MM.1S (cell line): Measurements from ENCODE around the gene SYP.

Source experiments
- DNase-seq: peaks from one replicate; pipeline ENCODE4 v3.0.0-alpha.2; 2015
- H2AFZ ChIP-seq: fragments of 300-600 bp; sonication (generic); 2 replicates; pipeline ENCODE4 v1.6.0; 2016; ENCODE audit warnings: antibody characterized with exemption, low read length
- H3F3A ChIP-seq: fragments of 300-600 bp; sonication (generic); 2 replicates; pipeline ENCODE4 v1.6.1; 2016; ENCODE audit warnings: mild to moderate bottlenecking, antibody characterized with exemption, low read length, moderate library complexity, mixed read lengths; ENCODE audit not compliant: insufficient read depth
- H3K27ac ChIP-seq: fragments of 300-600 bp; sonication (generic); 2 replicates; pipeline ENCODE4 v1.5.1; 2016; ENCODE audit warnings: mild to moderate bottlenecking, low read length
- H3K27me3 ChIP-seq: fragments of 300-600 bp; sonication (generic); replicated peaks from 2 replicates; pipeline ENCODE4 v1.6.0; 2016; ENCODE audit warnings: low read length; ENCODE audit not compliant: insufficient read depth
- H3K36me3 ChIP-seq: fragments of 300-600 bp; sonication (generic); replicated peaks from 2 replicates; pipeline ENCODE4 v1.6.1; 2016; ENCODE audit warnings: mild to moderate bottlenecking, low read length, mixed read lengths; ENCODE audit not compliant: insufficient read depth
- H3K4me1 ChIP-seq: fragments of 300-600 bp; sonication (generic); 2 replicates; pipeline ENCODE4 v1.6.1; 2016; ENCODE audit warnings: low read length, mixed read lengths
- H3K4me2 ChIP-seq: fragments of 300-600 bp; sonication (generic); 2 replicates; pipeline ENCODE4 v1.6.0; 2016; ENCODE audit warnings: low read depth, low read length
- H3K4me3 ChIP-seq: fragments of 300-600 bp; sonication (generic); 2 replicates; pipeline ENCODE4 v1.5.1; 2016; ENCODE audit warnings: low read length, mixed read lengths
- H3K79me2 ChIP-seq: fragments of 300-600 bp; sonication (generic); 2 replicates; pipeline ENCODE4 v1.6.1; 2016; ENCODE audit warnings: mixed run types, low read length, mixed read lengths
- H3K9ac ChIP-seq: fragments of 300-600 bp; sonication (generic); 2 replicates; pipeline ENCODE4 v1.6.1; 2016; ENCODE audit warnings: low read length, mixed read lengths
- H3K9me2 ChIP-seq: fragments of 300-600 bp; sonication (generic); replicated peaks from 2 replicates; pipeline ENCODE4 v1.6.1; 2016; ENCODE audit warnings: mild to moderate bottlenecking, low read length, mixed read lengths; ENCODE audit not compliant: insufficient read depth
- H3K9me3 ChIP-seq: fragments of 300-600 bp; sonication (generic); replicated peaks from 2 replicates; pipeline ENCODE4 v1.6.1; 2016; ENCODE audit warnings: mild to moderate bottlenecking, low read length, mixed read lengths; ENCODE audit not compliant: insufficient read depth
- H4K20me1 ChIP-seq: fragments of 300-600 bp; sonication (generic); 2 replicates; pipeline ENCODE4 v1.6.1; 2016; ENCODE audit warnings: mild to moderate bottlenecking, low read length, moderate library complexity, mixed read lengths; ENCODE audit not compliant: insufficient read depth
- CTCF ChIP-seq: fragments of 300-600 bp; sonication (generic); IDR thresholded peaks from 2 replicates; pipeline ENCODE4 v1.5.1; 2016; ENCODE audit warnings: antibody characterized with exemption, low read length, mixed read lengths
- EZH2 ChIP-seq: fragments of 300-600 bp; sonication (generic); optimal IDR thresholded peaks from 2 replicates; pipeline ENCODE3; 2017; ENCODE audit warnings: low read depth, mild to moderate bottlenecking, antibody characterized with exemption, low read length, mixed read lengths
- EZH2phosphoT487 ChIP-seq: fragments of 300-600 bp; sonication (generic); IDR thresholded peaks from 2 replicates; pipeline ENCODE4 v1.6.1; 2018; ENCODE audit warnings: antibody characterized with exemption, low read length

SYP gene

GRCh38 chrX:49238735-49239134 is 38.7 kb upstream of the SYP start:
- no peak overlapping the region for H2AFZ ChIP-seq
- H3K27me3 ChIP-seq: no peaks in the 10 kb centered on the region
- H3K4me1 ChIP-seq: no peaks in the 10 kb centered on the region
- no peak overlapping the region for H3K4me3 ChIP-seq
- no peak overlapping the region for H3K9ac ChIP-seq
- DNase-seq: no peak
- H3K9me2 ChIP-seq: no peaks in the 10 kb centered on the region
- H3K9me3 ChIP-seq: no peaks in the 10 kb centered on the region
- no peak overlapping the region for H3K27ac ChIP-seq
- no peaks in the 10 kb centered on the region for H4K20me1 ChIP-seq
- H3K4me2 ChIP-seq: no peak overlapping the region
- TF ChIP-seq EZH2 (no peak), CTCF (no peak), EZH2phosphoT487 (no peak)
- no peaks in the 10 kb centered on the region for H3F3A ChIP-seq
- H3K79me2 ChIP-seq: no peaks in the 10 kb centered on the region
- H3K36me3 ChIP-seq: no peaks in the 10 kb centered on the region

GRCh38 chrX:49237060-49237459 is 37.1 kb upstream of the SYP start:
- Histone ChIP-seq H3K4me1 (no peaks in the 10 kb centered on the region), H3K9me2 (no peaks in the 10 kb centered on the region), H3K36me3 (no peaks in the 10 kb centered on the region), H3K27ac (no peak overlapping the region), H3K9me3 (no peaks in the 10 kb centered on the region), H2AFZ (no peak overlapping the region), H3K4me2 (no peak overlapping the region), H3F3A (no peaks in the 10 kb centered on the region), H3K79me2 (no peaks in the 10 kb centered on the region), H4K20me1 (no peaks in the 10 kb centered on the region), H3K9ac (no peak overlapping the region), H3K4me3 (no peak overlapping the region), H3K27me3 (no peaks in the 10 kb centered on the region)
- DNase-seq: no peak
- TF ChIP-seq CTCF: no peak
- TF ChIP-seq EZH2phosphoT487: no peak
- TF ChIP-seq EZH2: no peak

- Histone ChIP-seq H3K4me1 (no peaks in the 10 kb centered on the region), H2AFZ (no peak overlapping the region), H3K27me3 (no peaks in the 10 kb centered on the region), H4K20me1 (no peaks in the 10 kb centered on the region), H3K9ac (no peak overlapping the region), H3K79me2 (no peaks in the 10 kb centered on the region), H3K4me2 (no peak overlapping the region), H3K36me3 (no peaks in the 10 kb centered on the region), H3K27ac (no peak overlapping the region), H3K9me3 (no peaks in the 10 kb centered on the region), H3K4me3 (no peak overlapping the region), H3K9me2 (no peaks in the 10 kb centered on the region), H3F3A (no peaks in the 10 kb centered on the region)
- TF ChIP-seq EZH2phosphoT487 (no peak), EZH2 (no peak), CTCF (no peak)
- DNase-seq: no peak
These were observed 34.0 kb upstream of the SYP start for GRCh38 chrX:49233887-49234555.
